GM12892 (cell line): ENCODE data around the gene NKX1-2.

ENCODE experiments used
- POLR2A ChIP-seq: IDR thresholded peaks from 2 replicates; pipeline ENCODE4 v1.6.1; 2011; ENCODE audit warnings: low read depth, low read length, control low read depth
- POLR2AphosphoS5 ChIP-seq: IDR thresholded peaks from 2 replicates; pipeline ENCODE4 v1.6.1; 2011; ENCODE audit warnings: low read depth, low read length, control low read depth

DNA sequence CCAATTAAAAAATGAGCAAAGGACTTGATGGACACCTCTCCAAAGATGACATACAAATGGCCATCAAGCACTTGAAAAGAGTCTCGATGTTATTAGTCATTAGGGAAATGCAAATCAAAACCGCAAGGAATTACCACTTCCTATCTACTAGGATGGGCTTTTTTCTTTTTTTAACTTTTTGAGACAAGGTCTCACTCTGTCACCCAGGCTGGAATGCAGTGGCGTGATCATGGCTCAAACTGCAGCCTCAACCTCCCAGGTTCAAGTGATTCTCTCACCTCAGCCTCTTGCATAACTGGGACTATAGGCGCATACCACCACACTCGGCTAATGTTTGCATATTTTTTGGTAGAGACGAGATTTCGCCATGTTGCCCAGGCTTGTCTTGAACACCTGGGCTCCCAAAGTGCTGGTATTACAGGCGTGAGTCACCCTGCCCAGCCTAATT, 13.6 kb downstream of the NKX1-2 start:
- TF ChIP-seq POLR2AphosphoS5 (no peak), POLR2A (no peak)
